Type B pancreatic cell (in vitro differentiated cells): ENCODE data around the gene MCCC1. TPM values are rescaled to one million over a fixed set of nuclear protein-coding genes. Genes with fewer than 3 reads are reported as not detected.

ENCODE experiments used
- DNase-seq: peaks from one replicate; pipeline ENCODE4 v3.0.0; 2021; ENCODE audit warnings: mixed read lengths; ENCODE audit not compliant: unreplicated experiment; ENCODE audit errors: extremely low spot score
- H3K27ac Mint-ChIP-seq: 2 replicates; pipeline ENCODE4 v1.8.0; 2021; ENCODE audit warnings: mild to moderate bottlenecking, mixed read lengths
- H3K27me3 Mint-ChIP-seq: 2 replicates; pipeline ENCODE4 v1.8.0; 2021; ENCODE audit warnings: mixed read lengths
- H3K36me3 Mint-ChIP-seq: 2 replicates; pipeline ENCODE4 v1.8.0; 2021; ENCODE audit warnings: mixed read lengths
- H3K4me1 Mint-ChIP-seq: one replicate; pipeline ENCODE4 v1.8.0; 2021; ENCODE audit warnings: mixed read lengths; ENCODE audit not compliant: unreplicated experiment
- H3K4me3 Mint-ChIP-seq: 2 replicates; pipeline ENCODE4 v1.8.0; 2021; ENCODE audit warnings: mild to moderate bottlenecking, mixed read lengths
- H3K9me3 Mint-ChIP-seq: 2 replicates; pipeline ENCODE4 v1.8.0; 2021; ENCODE audit warnings: mixed read lengths
- CTCF ChIP-seq: fragments of 200-600 bp; sonication (generic); conservative IDR thresholded peaks from 2 replicates; pipeline ENCODE4 v1.5.0; 2021; ENCODE audit warnings: antibody characterized with exemption, mild to moderate bottlenecking
- total RNA-seq: library from RNA; stranded (reverse); gene quantifications from 2 replicates; pipeline ENCODE4 v1.2.1, GENCODE V29; 2021; ENCODE audit warnings: low replicate concordance

MCCC1 gene
- total RNA-seq, 1 donor from 2014 or later = 40.9 TPM

GRCh38 chr3:182965861-182966366 lies 133.4 kb downstream of the MCCC1 start:
- no peaks in the 10 kb centered on the region for H3K27me3 Mint-ChIP-seq
- H3K4me3 Mint-ChIP-seq = no peak overlapping the region
- H3K9me3 Mint-ChIP-seq = no peaks in the 10 kb centered on the region
- peaks cover 8% of the 10 kb centered on the region for H3K36me3 Mint-ChIP-seq
- H3K27ac Mint-ChIP-seq = no peak overlapping the region
- DNase-seq = no peak
- no peak for TF ChIP-seq CTCF
- peaks cover 28% of the 10 kb centered on the region for H3K4me1 Mint-ChIP-seq

Other genes starting within 250 kb of the MCCC1 start
- 54.4 and 60.7 TPM in 2 replicates for gene DCUN1D1, start 119.0 kb downstream of the MCCC1 start, total RNA-seq
- 6.9 and 22.1 TPM in 2 replicates for gene LAMP3, start 63.2 kb upstream of the MCCC1 start, total RNA-seq
- gene B3GNT5, start 153.8 kb upstream of the MCCC1 start, total RNA-seq = 28.7 and 37.0 TPM in 2 replicates